NCI-H526 treated with DMSO at 0.1 percent for 48 hours (cell line): ENCODE data around the gene RAB12.
A peak's percentile ranks its signal among the peaks of the same experiment; 100 is the strongest.
"Not testable (repeated sequence)": the region's sequence is repeated elsewhere in the genome, so short reads cannot be mapped to it uniquely, and the experiment has no call there.

Experiments used
- DNase-seq: peaks from one replicate; lab custom pipeline; 2025; lab: John Stamatoyannopoulos, UW

The RAB12 gene

DNA sequence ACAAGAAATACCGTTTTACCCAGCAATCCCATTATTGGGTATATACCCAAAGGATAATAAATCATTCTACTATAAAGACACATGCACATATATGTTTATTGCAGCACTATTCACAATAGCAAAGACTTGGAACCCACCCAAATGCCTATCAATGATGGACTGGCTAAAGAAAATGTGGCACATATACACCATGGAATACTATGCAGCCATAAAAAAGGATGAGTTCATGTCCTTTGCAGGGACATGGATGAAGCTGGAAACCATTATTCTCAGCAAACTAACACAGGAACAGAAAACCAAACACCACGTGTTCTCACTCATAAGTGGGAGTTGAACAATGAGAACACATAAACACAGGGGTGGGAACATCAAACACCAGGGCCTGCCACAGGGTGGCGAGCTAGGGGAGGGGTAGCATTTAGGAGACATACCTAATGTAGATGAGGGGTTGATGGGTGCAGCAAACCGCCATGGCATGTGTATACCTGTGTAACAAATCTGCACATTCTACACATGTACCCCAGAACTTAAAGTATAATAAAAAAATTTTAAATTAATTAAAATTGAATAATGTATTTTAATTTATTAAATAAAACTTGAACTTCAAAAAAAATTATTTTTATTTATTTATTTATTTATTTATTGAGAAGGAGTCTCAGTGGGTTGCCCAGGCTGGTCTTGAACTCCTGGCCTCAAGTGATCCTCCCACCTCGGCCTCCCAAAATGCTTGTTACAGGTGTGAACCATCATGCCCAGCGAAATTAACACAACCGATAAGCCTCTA, 42.4 kb downstream of the RAB12 start:
- not testable (repeated sequence) for DNase-seq

GRCh38 chr18:8654503-8655451, 45.5 kb downstream of the RAB12 start:
- peak; percentile 1 for DNase-seq

DNA sequence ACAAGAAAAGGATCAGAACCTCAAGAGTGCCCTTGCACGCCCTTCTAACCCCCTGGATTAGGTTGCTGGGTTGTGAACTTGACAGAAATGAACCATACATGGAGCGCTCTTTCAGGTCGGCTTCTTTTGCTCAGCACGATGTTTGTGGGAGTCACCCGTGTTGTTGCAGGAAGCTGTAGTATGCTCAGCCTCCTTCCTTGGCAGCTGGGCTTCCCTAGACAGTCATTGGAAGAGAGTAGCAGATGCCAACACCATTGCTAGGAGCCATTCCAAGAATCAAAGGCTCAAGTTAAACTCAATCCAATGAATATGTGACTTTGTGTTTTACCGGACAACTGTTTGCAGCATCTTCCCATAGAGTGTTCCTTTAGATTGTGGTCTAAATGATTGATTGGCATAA, 47.0 kb downstream of the RAB12 start:
- DNase-seq = no peak

DNA sequence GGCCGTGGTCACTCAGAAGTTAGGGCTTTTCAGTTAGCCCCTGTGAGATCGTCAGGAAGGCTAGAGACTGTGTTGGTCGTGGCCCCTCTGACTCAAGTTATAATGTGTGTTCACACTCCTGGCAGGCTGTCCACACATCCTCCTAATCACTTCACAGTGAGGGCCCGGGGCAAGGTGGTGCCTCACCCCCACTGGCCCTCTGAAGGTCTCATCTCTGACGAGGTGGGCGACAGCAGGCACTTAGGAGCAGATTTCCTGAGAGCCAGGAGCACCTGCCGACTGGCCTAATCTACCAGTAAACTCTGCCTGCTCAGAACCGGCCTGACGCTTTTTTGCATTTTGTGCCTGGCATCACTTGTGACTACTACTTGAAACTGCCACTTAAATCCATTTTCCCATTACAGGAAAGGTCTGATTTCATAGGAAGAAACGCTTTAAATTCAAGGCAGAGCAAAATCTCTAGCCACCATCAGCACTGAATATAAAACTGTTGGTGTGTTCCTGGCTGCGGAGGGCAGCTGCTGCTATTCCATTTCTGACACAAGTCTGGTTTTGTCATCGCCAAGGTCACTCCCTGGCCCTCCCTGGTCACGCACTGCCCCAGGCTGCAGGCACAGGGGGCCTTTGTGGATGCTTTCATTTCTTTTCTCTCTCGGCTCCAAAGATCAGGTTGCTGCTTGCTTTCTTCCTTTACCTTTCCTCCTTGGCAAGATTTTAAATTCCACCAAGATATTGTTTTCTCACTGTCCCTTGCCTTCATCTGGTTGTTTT, 48.0 kb downstream of the RAB12 start:
- DNase-seq = peak; percentile 5

DNA sequence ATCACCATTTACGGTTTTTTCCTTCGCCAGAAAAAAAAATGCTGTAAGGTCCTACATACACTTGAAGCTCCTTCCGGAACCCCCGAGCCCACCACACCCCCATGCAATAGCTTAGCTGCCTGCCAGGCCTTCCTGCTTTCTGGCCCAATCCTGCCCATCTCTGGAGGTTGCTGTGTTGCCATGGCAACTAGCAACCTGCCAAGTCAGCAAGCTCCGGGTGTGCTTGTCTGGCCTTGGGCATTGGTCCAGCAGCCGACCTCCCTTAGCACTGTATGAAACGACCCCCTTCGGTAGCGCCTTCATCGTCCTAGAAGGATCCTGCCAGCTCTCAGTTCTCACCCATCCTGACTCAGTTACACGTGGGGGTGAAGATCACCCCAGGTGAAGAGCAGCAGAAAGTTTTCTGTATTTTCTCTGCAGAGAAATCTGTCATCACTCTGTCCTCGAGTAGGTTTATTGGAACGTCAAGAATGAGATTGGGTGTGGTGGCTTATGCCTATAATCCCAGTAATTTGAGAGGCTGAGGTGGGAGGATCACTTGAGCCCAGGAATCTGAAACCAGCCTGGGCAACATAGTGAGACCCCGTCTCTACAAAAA, 48.7 kb downstream of the RAB12 start:
- no peak for DNase-seq

- DNase-seq = no peak
These were observed 49.7 kb downstream of the RAB12 start for GRCh38 chr18:8658858-8659485.

- DNase-seq = no peak
These were observed 50.5 kb downstream of the RAB12 start for GRCh38 chr18:8659609-8660242.

- no peak for DNase-seq
These were observed 51.1 kb downstream of the RAB12 start for GRCh38 chr18:8660316-8660715.

GRCh38 chr18:8661754-8662559, 52.7 kb downstream of the RAB12 start:
- peak; percentile 95 for DNase-seq

GRCh38 chr18:8662560-8663255, 53.5 kb downstream of the RAB12 start:
- peak; percentile 80 for DNase-seq

DNA sequence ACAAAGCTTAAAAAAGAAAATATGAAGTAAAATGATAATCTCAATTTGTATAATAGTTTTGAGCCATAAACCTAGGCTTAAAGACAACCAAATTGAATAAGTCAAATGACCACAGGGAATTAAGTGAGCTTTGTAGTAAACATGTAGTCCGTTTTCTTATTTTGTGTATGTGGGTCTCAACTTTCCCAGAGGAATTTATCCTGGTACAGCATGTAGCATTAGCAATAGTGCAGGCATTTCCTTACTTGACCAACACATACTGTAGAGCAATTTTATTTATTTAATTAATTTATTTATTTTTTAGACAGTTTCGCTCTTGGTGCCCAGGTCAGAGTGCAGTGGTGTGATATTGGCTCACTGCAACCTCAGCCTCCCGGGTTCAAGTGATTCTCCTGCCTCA, 58.6 kb downstream of the RAB12 start:
- DNase-seq = no peak

DNA sequence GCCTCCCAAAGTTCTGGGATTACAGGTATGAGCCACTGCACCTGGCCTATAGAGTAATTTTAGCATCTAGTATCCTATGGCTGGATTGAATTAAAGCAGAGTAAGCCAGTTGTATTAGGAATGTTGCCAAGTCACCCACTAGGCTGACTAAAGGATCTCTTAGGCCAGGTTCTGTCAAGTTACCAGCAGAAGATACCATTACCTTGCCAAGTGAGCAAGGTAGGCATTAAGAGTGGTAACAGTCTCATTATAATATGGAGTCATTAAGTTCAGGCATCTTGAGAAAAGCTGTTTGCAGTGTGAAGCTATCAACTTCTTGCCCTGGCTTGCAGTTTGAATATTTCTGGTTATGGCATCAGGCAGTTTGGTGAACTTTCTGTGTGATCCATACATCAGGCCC, 59.1 kb downstream of the RAB12 start:
- DNase-seq = no peak

DNA sequence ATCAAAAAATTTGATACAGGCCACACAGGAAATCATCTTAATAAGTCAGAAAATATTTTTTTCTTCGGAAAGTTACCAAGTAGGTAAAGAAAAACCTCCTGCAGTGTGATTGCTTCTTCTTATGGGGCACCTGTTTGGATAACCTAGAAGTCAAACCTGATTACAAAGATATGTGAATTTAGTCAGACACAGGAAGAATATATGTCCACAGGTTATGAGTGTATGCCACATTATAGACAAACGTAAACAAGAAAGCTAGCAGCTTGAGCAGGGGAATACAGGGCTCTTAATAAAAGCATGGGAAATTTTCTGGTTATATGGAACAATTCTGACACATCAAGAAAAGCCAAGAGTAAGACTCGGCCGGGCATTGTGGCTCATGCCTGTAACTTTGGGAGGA, 60.3 kb downstream of the RAB12 start:
- no peak for DNase-seq

DNA sequence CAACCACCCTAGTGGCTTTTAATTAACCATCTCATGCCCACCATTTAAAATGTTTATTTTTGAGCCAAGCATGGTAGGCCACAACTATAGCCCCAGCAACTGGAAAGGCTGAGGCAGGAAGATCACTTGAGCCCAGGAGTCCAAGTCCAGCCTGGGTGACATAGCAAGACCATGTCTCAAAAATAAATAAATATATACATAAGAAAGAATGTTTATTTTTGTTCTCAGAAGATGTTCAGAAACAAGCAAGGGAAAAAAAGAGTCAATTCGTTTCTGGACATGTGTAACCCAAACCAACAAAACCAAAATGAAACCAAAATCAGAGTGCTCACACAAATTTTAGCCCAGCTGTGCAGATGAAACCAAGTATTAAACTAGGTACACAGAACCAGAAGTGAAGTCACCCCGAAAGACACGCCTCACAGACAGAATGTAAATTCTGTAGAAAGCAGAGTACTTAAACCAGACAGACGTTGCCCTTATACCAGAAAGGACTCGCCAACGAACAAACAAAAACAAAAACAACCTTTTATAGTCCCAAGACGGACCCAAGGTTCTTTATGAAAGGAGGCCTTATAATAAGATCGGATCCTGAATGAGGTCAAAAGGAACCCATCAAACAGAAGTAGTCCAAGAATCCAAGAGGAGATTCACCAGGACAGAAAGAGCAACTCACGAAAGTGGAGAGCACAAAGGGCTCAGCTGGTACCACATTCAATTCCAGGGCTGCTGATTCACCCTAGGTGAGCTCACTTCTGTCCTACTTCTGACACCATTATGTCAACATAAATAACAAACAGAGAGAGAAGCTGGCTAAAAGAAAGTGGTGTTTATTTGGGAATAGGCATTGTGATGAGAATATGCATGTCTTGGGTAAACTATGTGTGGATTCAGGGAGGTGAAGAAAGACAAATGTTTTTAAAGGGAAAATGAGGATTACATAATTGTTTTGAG, 64.3 kb downstream of the RAB12 start:
- DNase-seq = no peak

GRCh38 chr18:8675057-8675456, 65.8 kb downstream of the RAB12 start:
- no peak for DNase-seq

GRCh38 chr18:8681196-8681595, 72.0 kb downstream of the RAB12 start:
- no peak for DNase-seq

- DNase-seq = no peak
These were observed 75.3 kb downstream of the RAB12 start for GRCh38 chr18:8684577-8684976.
